Stromal cell of bone marrow (primary cell): ENCODE data around the gene EDRF1.

Source experiments
- DNase-seq: peaks from one replicate; pipeline ENCODE4 v3.0.0-alpha.2; 2012; ENCODE audit warnings: low read depth

Gene EDRF1

GRCh38 chr10:125788156-125789034 lies 68.9 kb downstream of the EDRF1 start:
- DNase-seq, result no peak

GRCh38 chr10:125792342-125793300 lies 73.1 kb downstream of the EDRF1 start:
- DNase-seq, result no peak

- no peak for DNase-seq
Observed at GRCh38 chr10:125795128-125795527, 75.6 kb downstream of the EDRF1 start.

GRCh38 chr10:125795637-125796190 lies 76.2 kb downstream of the EDRF1 start:
- DNase-seq, result no peak

- DNase-seq, result no peak
Observed at GRCh38 chr10:125797424-125797823, 77.9 kb downstream of the EDRF1 start.

- no peak for DNase-seq
Observed at GRCh38 chr10:125797994-125798662, 78.6 kb downstream of the EDRF1 start.

- DNase-seq, result no peak
Observed at GRCh38 chr10:125799451-125800182, 80.1 kb downstream of the EDRF1 start.

GRCh38 chr10:125801574-125801973 lies 82.1 kb downstream of the EDRF1 start:
- no peak for DNase-seq

GRCh38 chr10:125802131-125802530 lies 82.6 kb downstream of the EDRF1 start:
- no peak for DNase-seq

- DNase-seq, result no peak
Observed at GRCh38 chr10:125802739-125803138, 83.2 kb downstream of the EDRF1 start.

GRCh38 chr10:125808047-125808446 lies 88.5 kb downstream of the EDRF1 start:
- no peak for DNase-seq

GRCh38 chr10:125811251-125811650 lies 91.7 kb downstream of the EDRF1 start:
- no peak for DNase-seq

- no peak for DNase-seq
Observed at GRCh38 chr10:125812128-125812750, 92.7 kb downstream of the EDRF1 start.
